Tibial nerve (tissue), 4 donors: ENCODE measurements around the gene PAPOLG. TPM values are rescaled to one million over a fixed set of nuclear protein-coding genes. Genes with fewer than 3 reads are reported as not detected.

Source experiments
- DNase-seq, 2 donors: peaks; one replicate each; pipeline ENCODE4 v3.0.0-alpha.2; 2019; ENCODE audit warnings: low spot score in 2 of 2
- H3K27ac ChIP-seq, 4 donors: fragments of 200-600 bp; sonication (generic) in 3 of 4; one replicate each; pipeline ENCODE4 v1.5.1; 2017 to 2019; ENCODE audit warnings: mild to moderate bottlenecking in 1 of 4
- H3K27me3 ChIP-seq, 2 donors: fragments of 200-600 bp; sonication (generic) in 1 of 2; one replicate each; pipeline versions ENCODE4 v1.5.1 to v1.6.0; 2017 to 2019
- H3K36me3 ChIP-seq, 3 donors: fragments of 200-600 bp; sonication (generic); one replicate each; pipeline ENCODE4 v1.5.1; 2018 to 2019
- H3K4me1 ChIP-seq, 4 donors: fragments of 200-600 bp; sonication (generic) in 3 of 4; one replicate each; pipeline ENCODE4 v1.5.1; 2017 to 2019
- H3K4me3 ChIP-seq, 4 donors: fragments of 200-600 bp; sonication (generic) in 3 of 4; one replicate each; pipeline ENCODE4 v1.5.1; 2017 to 2019; ENCODE audit warnings: mild to moderate bottlenecking in 1 of 4, moderate library complexity in 1 of 4
- H3K9me3 ChIP-seq, 4 donors: fragments of 200-600 bp; sonication (generic) in 3 of 4; one replicate each; pipeline ENCODE4 v1.5.1; 2017 to 2019
- CTCF ChIP-seq, 5 experiments: fragments of 200-600 bp in 3 of 5; fragments of 450-650 bp in 2 of 5; sonication (generic) in 3 of 5; IDR thresholded peaks; one replicate each; pipeline ENCODE4 v1.5.1; 2016 to 2019; ENCODE audit warnings: antibody characterized with exemption in 5 of 5, mild to moderate bottlenecking in 3 of 5, moderate library complexity in 2 of 5
- EP300 ChIP-seq, 2 donors: sonication (generic); formaldehyde crosslinking; IDR thresholded peaks; one replicate each; pipeline ENCODE4 v1.6.1; 2017; ENCODE audit warnings: antibody characterized with exemption in 2 of 2, mild to moderate bottlenecking in 1 of 2
- POLR2A ChIP-seq, 2 donors: fragments of 450-650 bp; IDR thresholded peaks; one replicate each; pipeline ENCODE4 v1.6.1; 2017; ENCODE audit warnings: antibody characterized with exemption in 2 of 2, mild to moderate bottlenecking in 2 of 2, moderate library complexity in 2 of 2
- WGBS, 2 donors: methylation state at CpG; one replicate each; pipeline ENCODE4 v1.1.5; 2018; 5-methylcytosine and 5-hydroxymethylcytosine counted together
- total RNA-seq, 4 donors: library from RNA; depleted of rRNA; stranded (reverse); fragments of >200 nt; gene quantifications; one replicate each; pipeline ENCODE4 v1.1.0, GENCODE V29; 2016

PAPOLG gene
- total RNA-seq, 4 donors from 2014 or later: 12.9 to 18.4 (median 14.8) TPM

- no peak for TF ChIP-seq POLR2A (IDR thresholded peaks at IDR 0.05)
- TF ChIP-seq EP300 (IDR thresholded peaks at IDR 0.05): no peak
- TF ChIP-seq CTCF (IDR thresholded peaks at IDR 0.05): no peak
- DNase-seq: no peak
- no peaks in the 10 kb centered on the region for H3K27me3 ChIP-seq
- H3K27ac ChIP-seq: no peak overlapping the region
- H3K4me3 ChIP-seq: no peak overlapping the region
- H3K4me1 ChIP-seq: no peaks in the 10 kb centered on the region
- 91 to 94% methylated on average over 5 of the region's 5 CpGs for WGBS, 2 donors
- H3K36me3 ChIP-seq: no peaks in the 10 kb centered on the region
- H3K9me3 ChIP-seq: no peaks in the 10 kb centered on the region
These were observed 10.7 kb upstream of the PAPOLG start for GRCh38 chr2:60745330-60745729.

DNA sequence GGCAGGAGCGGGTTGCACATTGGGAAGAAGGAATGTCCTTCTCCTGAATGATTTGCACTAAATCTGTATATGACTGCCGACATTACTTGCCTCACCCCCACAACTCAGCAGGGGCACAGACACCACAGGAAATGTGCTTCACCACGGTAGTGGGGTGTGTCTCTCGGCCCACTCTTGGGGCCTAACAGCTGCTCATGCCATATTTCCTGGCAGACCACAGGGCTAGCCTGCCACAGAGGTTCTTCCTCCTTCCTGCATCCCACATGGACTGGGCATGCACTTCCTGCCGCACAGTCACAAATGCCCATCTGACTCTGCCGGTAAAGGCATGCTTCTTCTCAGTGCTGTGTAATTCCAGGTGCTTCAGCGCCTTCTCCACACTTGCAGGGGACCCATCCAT, 10.3 kb upstream of the PAPOLG start:
- TF ChIP-seq POLR2A (IDR thresholded peaks at IDR 0.05): no peak
- no peak overlapping the region for H3K27ac ChIP-seq
- H3K9me3 ChIP-seq: no peaks in the 10 kb centered on the region
- no peak for DNase-seq
- H3K27me3 ChIP-seq: no peaks in the 10 kb centered on the region
- H3K4me1 ChIP-seq: no peaks in the 10 kb centered on the region
- 58 to 69% methylated on average over 7 of the region's 7 CpGs for WGBS, 2 donors
- no peaks in the 10 kb centered on the region for H3K36me3 ChIP-seq
- no peak overlapping the region for H3K4me3 ChIP-seq

- no peak overlapping the region for H3K27ac ChIP-seq
- H3K36me3 ChIP-seq: no peaks in the 10 kb centered on the region
- no peak overlapping the region for H3K4me3 ChIP-seq
- DNase-seq: no peak
- TF ChIP-seq POLR2A (IDR thresholded peaks at IDR 0.05) (no peak), CTCF (IDR thresholded peaks at IDR 0.05) (no peak)
- H3K27me3 ChIP-seq: no peaks in the 10 kb centered on the region
- 74 to 82% methylated on average over 8 of the region's 8 CpGs for WGBS, 2 donors
- H3K9me3 ChIP-seq: no peaks in the 10 kb centered on the region
- no peaks in the 10 kb centered on the region for H3K4me1 ChIP-seq
These were observed 9.8 kb upstream of the PAPOLG start for GRCh38 chr2:60746318-60746717.

DNA sequence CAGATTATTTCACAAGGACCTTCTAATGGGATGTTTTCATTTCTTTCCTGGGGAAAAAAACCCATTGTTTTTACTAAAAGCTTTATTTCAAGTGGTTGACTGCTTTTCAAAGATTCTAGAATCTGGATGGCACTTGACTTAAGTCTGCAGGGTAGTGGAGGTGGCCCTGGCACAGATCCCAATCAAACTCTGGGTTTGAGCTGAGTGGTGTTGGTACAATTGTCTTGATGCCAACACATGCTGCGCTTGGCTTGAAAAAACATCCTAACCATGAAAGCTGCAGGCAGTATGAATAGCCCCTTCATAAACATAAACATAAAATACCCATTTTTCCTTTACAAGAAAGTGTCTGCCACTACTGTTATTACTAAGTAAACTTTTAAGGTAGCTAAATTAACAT, 3.6 kb downstream of the PAPOLG start:
- Histone ChIP-seq H3K9me3 (no peaks in the 10 kb centered on the region), H3K4me3 (no peak overlapping the region), H3K27me3 (no peaks in the 10 kb centered on the region), H3K27ac (no peak overlapping the region), H3K4me1 (peaks cover 0 to 36% (median 1%) of the 10 kb centered on the region in 4 donors), H3K36me3 (peaks cover 0 to 48% (median 0%) of the 10 kb centered on the region in 3 donors)
- no peak for DNase-seq
- TF ChIP-seq POLR2A (IDR thresholded peaks at IDR 0.05) (no peak), EP300 (IDR thresholded peaks at IDR 0.05) (no peak), CTCF (IDR thresholded peaks at IDR 0.05) (no peak)
- 37 to 67% methylated on average over 1 of the region's 1 CpG for WGBS, 2 donors

- no peak for DNase-seq
- no peaks in the 10 kb centered on the region for H3K9me3 ChIP-seq
- H3K27me3 ChIP-seq: no peaks in the 10 kb centered on the region
- H3K36me3 ChIP-seq: peaks cover 0 to 86% (median 0%) of the 10 kb centered on the region in 3 donors
- WGBS, 2 donors: 82 to 88% methylated on average over 3 of the region's 3 CpGs
- H3K4me1 ChIP-seq: peaks cover 0 to 10% (median 0%) of the 10 kb centered on the region in 4 donors
- TF ChIP-seq EP300 (IDR thresholded peaks at IDR 0.05) (no peak), POLR2A (IDR thresholded peaks at IDR 0.05) (no peak), CTCF (IDR thresholded peaks at IDR 0.05) (no peak)
- H3K4me3 ChIP-seq: no peak overlapping the region
- no peak overlapping the region for H3K27ac ChIP-seq
These were observed 8.9 kb downstream of the PAPOLG start for GRCh38 chr2:60764736-60765534.
